IMR-90 (cell line): ENCODE results near the gene WBP1L. TPM values are rescaled to one million over a fixed set of nuclear protein-coding genes. Genes with fewer than 3 reads are reported as not detected.

Source experiments
- ATAC-seq: fragments of 200-7000 bp; cut with Tn5 transposase; 2 replicates; pipeline ENCODE4 v1.9.1; 2020; ENCODE audit warnings: low read depth, mild to moderate bottlenecking, moderate library complexity
- BruUV-seq: library from RNA; stranded (reverse); fragments of 400-500 nt; replicated peaks from 2 replicates; lab custom pipeline; 2021; lab: Mats Ljungman, UMichigan
- CTCF ChIA-PET: fragments of 300-600 bp; formaldehyde crosslinking; extraction: SDS; loops from one replicate; lab custom pipeline; 2021; ENCODE audit warnings: antibody characterized with exemption; lab: Yijun Ruan, JAX
- POLR2A ChIA-PET: fragments of 300-600 bp; sonication (Branson Sonifier 250); formaldehyde crosslinking; loops from one replicate; lab custom pipeline; 2022; ENCODE audit warnings: antibody characterized with exemption; ENCODE audit not compliant: unreplicated experiment; lab: Charles Lee
- DNase-seq: peaks from one replicate; pipeline ENCODE4 v3.0.0; 2013
- H2AFZ ChIP-seq: replicated peaks from 2 replicates; pipeline ENCODE3; 2013; ENCODE audit warnings: low read length, mild to moderate bottlenecking; ENCODE audit not compliant: poor library complexity
- H2AK5ac ChIP-seq: 2 replicates; pipeline ENCODE4 v1.6.1; 2013; ENCODE audit warnings: low read depth, low read length, inconsistent platforms
- H2AK9ac ChIP-seq: replicated peaks from 2 replicates; pipeline ENCODE3; 2013; ENCODE audit warnings: mild to moderate bottlenecking, low read depth, low read length, moderate library complexity; ENCODE audit not compliant: poor library complexity
- H2BK120ac ChIP-seq: 2 replicates; pipeline ENCODE4 v1.6.1; 2013; ENCODE audit warnings: low read depth, low read length, inconsistent platforms
- H2BK15ac ChIP-seq: 3 replicates; pipeline ENCODE4 v1.6.1; 2013; ENCODE audit warnings: low read depth, low read length, inconsistent platforms
- H2BK20ac ChIP-seq: 2 replicates; pipeline ENCODE4 v1.6.1; 2013; ENCODE audit warnings: low read depth, mild to moderate bottlenecking, inconsistent platforms, low read length, moderate library complexity
- H2BK5ac ChIP-seq: 2 replicates; pipeline ENCODE4 v1.6.1; 2013; ENCODE audit warnings: mild to moderate bottlenecking, low read depth, low read length, inconsistent platforms; ENCODE audit not compliant: poor library complexity, severe bottlenecking
- H3K14ac ChIP-seq: replicated peaks from 2 replicates; pipeline ENCODE4 v1.6.1; 2013; ENCODE audit warnings: low read depth, low read length, inconsistent platforms
- H3K18ac ChIP-seq: 2 replicates; pipeline ENCODE4 v1.6.1; 2013; ENCODE audit warnings: low read depth, low read length, control low read depth
- H3K23ac ChIP-seq: 2 replicates; pipeline ENCODE4 v1.6.1; 2013; ENCODE audit warnings: low read depth, low read length, inconsistent platforms
- H3K27ac ChIP-seq: 2 replicates; pipeline ENCODE4 v1.5.1; 2013; ENCODE audit warnings: mild to moderate bottlenecking, control low read depth, low read length; ENCODE audit not compliant: insufficient read depth
- H3K27me3 ChIP-seq: 2 replicates; pipeline ENCODE4 v1.6.1; 2013; ENCODE audit warnings: low read length; ENCODE audit not compliant: control insufficient read depth, insufficient read depth
- H3K36me3 ChIP-seq: 2 replicates; pipeline ENCODE4 v1.6.1; 2013; ENCODE audit warnings: low read length, mixed read lengths; ENCODE audit not compliant: control insufficient read depth, insufficient read depth
- H3K4ac ChIP-seq: 2 replicates; pipeline ENCODE4 v1.6.1; 2013; ENCODE audit warnings: low read depth, low read length, inconsistent platforms
- H3K4me1 ChIP-seq: 2 replicates; pipeline ENCODE4 v1.6.1; 2013; ENCODE audit warnings: low read length, mixed read lengths; ENCODE audit not compliant: control insufficient read depth, insufficient read depth
- H3K4me2 ChIP-seq: 2 replicates; pipeline ENCODE4 v1.6.1; 2013; ENCODE audit warnings: low read depth, mild to moderate bottlenecking, control low read depth, low read length, moderate library complexity
- H3K4me3 ChIP-seq: 2 replicates; pipeline ENCODE4 v1.5.1; 2013; ENCODE audit warnings: low read depth, mild to moderate bottlenecking, control low read depth, low read length, moderate library complexity; ENCODE audit not compliant: insufficient read depth
- H3K56ac ChIP-seq: 2 replicates; pipeline ENCODE4 v1.6.1; 2013; ENCODE audit warnings: low read length, inconsistent platforms; ENCODE audit not compliant: insufficient read depth; ENCODE audit errors: extremely low read depth
- H3K79me1 ChIP-seq, 2 experiments: 2 replicates each; pipeline ENCODE4 v1.6.1; 2013; ENCODE audit warnings: low read length in 2 of 2, inconsistent platforms in 1 of 2, low read depth in 1 of 2
- H3K9ac ChIP-seq: 2 replicates; pipeline ENCODE4 v1.6.1; 2013; ENCODE audit warnings: low read depth, low read length, control low read depth
- H3K9me1 ChIP-seq: 2 replicates; pipeline ENCODE4 v1.6.1; 2013; ENCODE audit warnings: low read length, inconsistent platforms; ENCODE audit not compliant: insufficient read depth
- H3K9me3 ChIP-seq: 2 replicates; pipeline ENCODE4 v1.6.1; 2013; ENCODE audit warnings: low read length; ENCODE audit not compliant: control insufficient read depth, insufficient read depth
- H4K20me1 ChIP-seq: 2 replicates; pipeline ENCODE4 v1.6.1; 2013; ENCODE audit warnings: low read length, inconsistent platforms; ENCODE audit not compliant: insufficient read depth
- H4K5ac ChIP-seq: 2 replicates; pipeline ENCODE4 v1.6.1; 2013; ENCODE audit warnings: mild to moderate bottlenecking, low read depth, low read length, control low read depth
- H4K8ac ChIP-seq, 2 experiments: 2 replicates each; pipeline ENCODE4 v1.6.1; 2013; ENCODE audit warnings: low read depth in 2 of 2, low read length in 2 of 2, control low read depth in 1 of 2, inconsistent platforms in 1 of 2
- H4K91ac ChIP-seq: 2 replicates; pipeline ENCODE4 v1.6.1; 2013; ENCODE audit warnings: low read depth, low read length, inconsistent platforms; ENCODE audit not compliant: insufficient read depth
- BHLHE40 ChIP-seq: fragments of 150-350 bp; IDR thresholded peaks from 2 replicates; pipeline ENCODE4 v1.6.1; 2016; ENCODE audit warnings: mild to moderate bottlenecking, low read depth, low read length
- NFE2L2 ChIP-seq: fragments of 150-350 bp; IDR thresholded peaks from 2 replicates; pipeline ENCODE4 v1.6.1; 2016; ENCODE audit warnings: low read depth, mild to moderate bottlenecking, low read length
- POLR2A ChIP-seq: IDR thresholded peaks from 2 replicates; pipeline ENCODE4 v1.6.1; 2012; ENCODE audit warnings: mild to moderate bottlenecking, low read depth, low read length
- WGBS, 2 experiments: methylation state at CpG; one replicate each; pipeline versions ENCODE4 v1.1.5 to v1.1.7; 2013; ENCODE audit warnings: missing lambda C conversion rate in 2 of 2; ENCODE audit not compliant: insufficient read length in 1 of 2; ENCODE audit errors: extremely low coverage in 2 of 2; 5-methylcytosine and 5-hydroxymethylcytosine counted together
- dilution Hi-C: fragments of 300-500 bp; cut with HindIII; formaldehyde crosslinking; loops from one replicate; pipeline ENCODE4 v1.14.3; 2018; ENCODE audit warnings: low sequenced_read_pairs; ENCODE audit not compliant: unreplicated experiment
- in situ Hi-C: fragments of 300-500 bp; cut with MboI; formaldehyde crosslinking; loops from 3 replicates; pipeline ENCODE4 v1.14.3; 2019; ENCODE audit warnings: low sequenced_read_pairs, inconsistent platforms, mixed read lengths
- intact Hi-C: fragments of 100-400 bp; cut with micrococcal nuclease; formaldehyde crosslinking; loops from 2 replicates; pipeline ENCODE4 v1.10.0; 2022
- polyA plus RNA-seq, 3 experiments: library from polyadenylated mRNA; depleted of rRNA; stranded (reverse); fragments of >200 nt; gene quantifications; 2 replicates each; pipeline ENCODE4 v1.2.3, GENCODE V29; 2012; ENCODE audit warnings: low replicate concordance in 1 of 3
- total RNA-seq: library from RNA; depleted of rRNA; stranded (reverse); fragments of >200 nt; gene quantifications from 2 replicates; pipeline ENCODE4 v1.2.3, GENCODE V29; 2012

WBP1L gene
- total and polyA plus RNA-seq, 2 of the 4 experiments (the other 2 are of a cell fraction): 20.7 to 31.0 TPM

GRCh38 chr10:102831322-102832071 is 87.7 kb downstream of the WBP1L start:
- Histone ChIP-seq H3K4ac (no peak overlapping the region), H3K4me2 (no peak overlapping the region), H2BK20ac (no peak overlapping the region), H3K9me1 (no peaks in the 10 kb centered on the region), H3K56ac (no peak overlapping the region), H2BK120ac (no peak overlapping the region), H4K91ac (no peak overlapping the region), H4K8ac (no peak overlapping the region), H4K5ac (no peak overlapping the region), H3K79me1 (no peaks in the 10 kb centered on the region), H3K4me3 (no peak overlapping the region), H2AK9ac (no peak overlapping the region), H2BK5ac (no peak overlapping the region), H4K20me1 (no peaks in the 10 kb centered on the region), H2BK15ac (no peak overlapping the region), H2AK5ac (no peak overlapping the region), H3K4me1 (no peaks in the 10 kb centered on the region), H3K9me3 (no peaks in the 10 kb centered on the region), H3K27ac (no peak overlapping the region), H3K14ac (no peak overlapping the region), H2AFZ (no peak overlapping the region), H3K23ac (no peak overlapping the region), H3K18ac (no peak overlapping the region), H3K9ac (no peak overlapping the region), H3K36me3 (no peaks in the 10 kb centered on the region), H3K27me3 (peaks cover 15% of the 10 kb centered on the region)
- ChIA-PET CTCF (interaction anchor here (1.4 kb wide), 1 partner anchor 70 kb away, joined by 4 read pairs; no protein-coding TSS in a partner anchor), POLR2A (no interaction called here)
- DNase-seq (peak; percentile 39), ATAC-seq (no peak)
- no peak for TF ChIP-seq POLR2A
- TF ChIP-seq NFE2L2: no peak
- TF ChIP-seq BHLHE40: no peak
- WGBS, 2 experiments: 69% methylated on average over 2 of the region's 16 CpGs; no CpG with 5 or more reads in 1 of the 2 experiments
- in situ Hi-C loops: loop anchor here (5.0 kb wide), 2 partner anchors 99 to 241 kb away; no protein-coding TSS in a partner anchor
- no TSS peak for BruUV-seq
- intact Hi-C loops: loop anchor here (10.0 kb wide), 2 partner anchors 413 to 653 kb away; partner anchors contain the start of gene RPEL1
- dilution Hi-C loops: no loop called here
